GM18951 (cell line): Measurements from ENCODE around the gene TOPBP1.

Experiments
- POLR2A ChIP-seq: IDR thresholded peaks from 4 replicates; pipeline ENCODE4 v1.6.1; 2011; ENCODE audit warnings: mild to moderate bottlenecking; ENCODE audit not compliant: insufficient read length, insufficient read depth; ENCODE audit errors: extremely low read depth
- in situ Hi-C: fragments of 300-500 bp; cut with MboI; formaldehyde crosslinking; loops from one replicate; pipeline ENCODE4 v1.12.0; 2022; ENCODE audit warnings: low sequenced_read_pairs, mixed read lengths, inconsistent platforms; ENCODE audit not compliant: unreplicated experiment

Gene TOPBP1

GRCh38 chr3:133610031-133610430 lies 51.7 kb downstream of the TOPBP1 start:
- in situ Hi-C loops, result no loop called here

GRCh38 chr3:133608388-133608787 lies 53.4 kb downstream of the TOPBP1 start:
- TF ChIP-seq POLR2A, result no peak
- in situ Hi-C loops, result no loop called here

More at GRCh38 chr3:133610031-133610430, 51.7 kb downstream of the TOPBP1 start:
- no peak for TF ChIP-seq POLR2A

GRCh38 chr3:133607816-133608215 lies 53.9 kb downstream of the TOPBP1 start:
- in situ Hi-C loops, result no loop called here
- no peak for TF ChIP-seq POLR2A

GRCh38 chr3:133606902-133607301 lies 54.8 kb downstream of the TOPBP1 start:
- no peak for TF ChIP-seq POLR2A
- in situ Hi-C loops, result no loop called here

- TF ChIP-seq POLR2A, result no peak
- in situ Hi-C loops, result no loop called here
Observed at GRCh38 chr3:133606342-133606741, 55.4 kb downstream of the TOPBP1 start.

GRCh38 chr3:133600572-133601081 lies 61.1 kb downstream of the TOPBP1 start:
- in situ Hi-C loops, result no loop called here
- no peak for TF ChIP-seq POLR2A

- in situ Hi-C loops, result no loop called here
- no peak for TF ChIP-seq POLR2A
Observed at GRCh38 chr3:133599280-133599679, 62.5 kb downstream of the TOPBP1 start.

- TF ChIP-seq POLR2A, result no peak
- in situ Hi-C loops, result no loop called here
Observed at GRCh38 chr3:133598405-133598804, 63.3 kb downstream of the TOPBP1 start.

GRCh38 chr3:133595341-133595740 lies 66.4 kb downstream of the TOPBP1 start:
- no peak for TF ChIP-seq POLR2A
- in situ Hi-C loops, result no loop called here

GRCh38 chr3:133593243-133593642 lies 68.5 kb downstream of the TOPBP1 start:
- in situ Hi-C loops, result no loop called here
- no peak for TF ChIP-seq POLR2A

- in situ Hi-C loops, result no loop called here
- no peak for TF ChIP-seq POLR2A
Observed at GRCh38 chr3:133592843-133593242, 68.9 kb downstream of the TOPBP1 start.

GRCh38 chr3:133591271-133591742 lies 70.4 kb downstream of the TOPBP1 start:
- in situ Hi-C loops, result no loop called here
- TF ChIP-seq POLR2A, result no peak

GRCh38 chr3:133589503-133589902 lies 72.2 kb downstream of the TOPBP1 start:
- no peak for TF ChIP-seq POLR2A
- in situ Hi-C loops, result no loop called here

GRCh38 chr3:133588784-133589465 lies 72.8 kb downstream of the TOPBP1 start:
- in situ Hi-C loops, result no loop called here

More at GRCh38 chr3:133588784-133589465, 72.8 kb downstream of the TOPBP1 start:
- TF ChIP-seq POLR2A, result no peak
